ENCODE data around the gene CAMK1D.

DNA sequence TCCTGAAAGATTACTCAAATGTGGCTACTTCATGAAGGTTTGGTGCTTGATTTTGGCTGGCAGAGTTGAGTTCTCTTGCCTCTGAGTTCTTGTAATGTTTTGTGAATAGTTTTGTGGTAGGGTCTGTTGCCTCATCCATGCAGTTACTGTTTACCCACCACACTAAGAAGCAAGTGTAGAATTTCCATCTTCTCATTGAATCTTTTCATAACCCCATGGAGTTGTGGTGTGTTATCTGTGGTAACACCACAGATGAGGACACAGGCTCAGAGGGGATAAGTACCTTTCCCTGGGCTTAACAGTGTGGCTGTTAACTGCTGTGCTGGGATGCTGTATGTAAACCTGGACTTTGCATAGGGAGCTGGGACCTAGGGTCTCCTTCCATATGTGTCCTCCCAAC, 186.3 kb downstream of the CAMK1D start:
- TF ChIP-seq, protein P1, sequence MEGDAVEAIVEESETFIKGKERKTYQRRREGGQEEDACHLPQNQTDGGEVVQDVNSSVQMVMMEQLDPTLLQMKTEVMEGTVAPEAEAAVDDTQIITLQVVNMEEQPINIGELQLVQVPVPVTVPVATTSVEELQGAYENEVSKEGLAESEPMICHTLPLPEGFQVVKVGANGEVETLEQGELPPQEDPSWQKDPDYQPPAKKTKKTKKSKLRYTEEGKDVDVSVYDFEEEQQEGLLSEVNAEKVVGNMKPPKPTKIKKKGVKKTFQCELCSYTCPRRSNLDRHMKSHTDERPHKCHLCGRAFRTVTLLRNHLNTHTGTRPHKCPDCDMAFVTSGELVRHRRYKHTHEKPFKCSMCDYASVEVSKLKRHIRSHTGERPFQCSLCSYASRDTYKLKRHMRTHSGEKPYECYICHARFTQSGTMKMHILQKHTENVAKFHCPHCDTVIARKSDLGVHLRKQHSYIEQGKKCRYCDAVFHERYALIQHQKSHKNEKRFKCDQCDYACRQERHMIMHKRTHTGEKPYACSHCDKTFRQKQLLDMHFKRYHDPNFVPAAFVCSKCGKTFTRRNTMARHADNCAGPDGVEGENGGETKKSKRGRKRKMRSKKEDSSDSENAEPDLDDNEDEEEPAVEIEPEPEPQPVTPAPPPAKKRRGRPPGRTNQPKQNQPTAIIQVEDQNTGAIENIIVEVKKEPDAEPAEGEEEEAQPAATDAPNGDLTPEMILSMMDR (IDR thresholded peaks at IDR 0.05; ENCODE audit: low read length) = no peak
- TF ChIP-seq EZH2 (optimal IDR thresholded peaks at IDR 0.05; ENCODE audit: low read depth, low read length) = no peak
- no peak for TF ChIP-seq EZH2phosphoT487 (IDR thresholded peaks at IDR 0.05; ENCODE audit: low read length)
